HL-60 (cell line): Measurements from ENCODE around the gene CLNK.

Experiments
- DNase-seq, 2 experiments: peaks; one replicate each; pipeline ENCODE4 v3.0.0-alpha.2; 2010 to 2020; ENCODE audit warnings: low read depth in 1 of 2, low spot score in 1 of 2
- H3K27ac ChIP-seq: fragments of 250-450 bp; sonication (Bioruptor Pico); replicated peaks from 2 replicates; pipeline ENCODE4 v1.5.1; 2020; ENCODE audit warnings: mild to moderate bottlenecking, moderate library complexity
- H3K27me3 ChIP-seq: fragments of 250-450 bp; sonication (Bioruptor Pico); 2 replicates; pipeline ENCODE4 v1.5.1; 2021; ENCODE audit warnings: mild to moderate bottlenecking, moderate library complexity; ENCODE audit not compliant: insufficient read depth, poor library complexity, severe bottlenecking
- H3K4me3 ChIP-seq: replicated peaks from 2 replicates; pipeline ENCODE4 v1.5.1; 2011; ENCODE audit warnings: mild to moderate bottlenecking, control low read depth, low read length; ENCODE audit not compliant: insufficient read depth
- GABPA ChIP-seq: IDR thresholded peaks from 2 replicates; pipeline ENCODE4 v1.6.1; 2012; ENCODE audit warnings: low read depth
- POLR2AphosphoS5 ChIP-seq: IDR thresholded peaks from 2 replicates; pipeline ENCODE4 v1.6.1; 2012; ENCODE audit warnings: low read depth
- SPI1 ChIP-seq: IDR thresholded peaks from 2 replicates; pipeline ENCODE4 v1.6.1; 2012; ENCODE audit warnings: low read depth, mild to moderate bottlenecking, borderline replicate concordance
- TF ChIP-seq, protein P1 (sequence below): IDR thresholded peaks from 2 replicates; pipeline ENCODE4 v1.6.1; 2012; ENCODE audit warnings: low read depth; ENCODE audit not compliant: insufficient replicate concordance
- TF ChIP-seq, protein P2 (sequence below): IDR thresholded peaks from one replicate; pipeline ENCODE4 v1.5.1; 2011; ENCODE audit warnings: low read length, control low read depth, inconsistent platforms; ENCODE audit not compliant: insufficient read depth

Gene CLNK

DNA sequence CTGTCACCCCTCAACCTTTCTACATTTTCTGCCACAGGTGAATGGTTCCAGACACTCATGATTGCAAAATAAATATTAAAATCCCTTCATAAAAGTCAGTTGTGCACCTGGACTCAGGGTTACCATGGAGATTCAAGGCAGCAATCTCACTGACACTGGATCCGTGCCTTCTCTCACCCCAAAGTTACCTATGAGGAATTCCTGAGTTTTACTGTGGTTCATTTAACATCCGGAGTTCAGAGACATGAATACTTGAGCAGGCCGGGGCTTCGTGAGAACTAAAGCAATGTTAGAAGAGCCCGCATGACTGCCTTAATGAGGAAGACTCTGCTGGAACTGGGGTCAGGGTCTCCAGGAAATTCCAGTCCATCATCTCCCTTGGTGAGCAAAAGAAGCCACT, 12.5 kb upstream of the CLNK start:
- TF ChIP-seq, protein P1, sequence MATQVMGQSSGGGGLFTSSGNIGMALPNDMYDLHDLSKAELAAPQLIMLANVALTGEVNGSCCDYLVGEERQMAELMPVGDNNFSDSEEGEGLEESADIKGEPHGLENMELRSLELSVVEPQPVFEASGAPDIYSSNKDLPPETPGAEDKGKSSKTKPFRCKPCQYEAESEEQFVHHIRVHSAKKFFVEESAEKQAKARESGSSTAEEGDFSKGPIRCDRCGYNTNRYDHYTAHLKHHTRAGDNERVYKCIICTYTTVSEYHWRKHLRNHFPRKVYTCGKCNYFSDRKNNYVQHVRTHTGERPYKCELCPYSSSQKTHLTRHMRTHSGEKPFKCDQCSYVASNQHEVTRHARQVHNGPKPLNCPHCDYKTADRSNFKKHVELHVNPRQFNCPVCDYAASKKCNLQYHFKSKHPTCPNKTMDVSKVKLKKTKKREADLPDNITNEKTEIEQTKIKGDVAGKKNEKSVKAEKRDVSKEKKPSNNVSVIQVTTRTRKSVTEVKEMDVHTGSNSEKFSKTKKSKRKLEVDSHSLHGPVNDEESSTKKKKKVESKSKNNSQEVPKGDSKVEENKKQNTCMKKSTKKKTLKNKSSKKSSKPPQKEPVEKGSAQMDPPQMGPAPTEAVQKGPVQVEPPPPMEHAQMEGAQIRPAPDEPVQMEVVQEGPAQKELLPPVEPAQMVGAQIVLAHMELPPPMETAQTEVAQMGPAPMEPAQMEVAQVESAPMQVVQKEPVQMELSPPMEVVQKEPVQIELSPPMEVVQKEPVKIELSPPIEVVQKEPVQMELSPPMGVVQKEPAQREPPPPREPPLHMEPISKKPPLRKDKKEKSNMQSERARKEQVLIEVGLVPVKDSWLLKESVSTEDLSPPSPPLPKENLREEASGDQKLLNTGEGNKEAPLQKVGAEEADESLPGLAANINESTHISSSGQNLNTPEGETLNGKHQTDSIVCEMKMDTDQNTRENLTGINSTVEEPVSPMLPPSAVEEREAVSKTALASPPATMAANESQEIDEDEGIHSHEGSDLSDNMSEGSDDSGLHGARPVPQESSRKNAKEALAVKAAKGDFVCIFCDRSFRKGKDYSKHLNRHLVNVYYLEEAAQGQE = no peak
- no peak for TF ChIP-seq POLR2AphosphoS5
- TF ChIP-seq, protein P2, sequence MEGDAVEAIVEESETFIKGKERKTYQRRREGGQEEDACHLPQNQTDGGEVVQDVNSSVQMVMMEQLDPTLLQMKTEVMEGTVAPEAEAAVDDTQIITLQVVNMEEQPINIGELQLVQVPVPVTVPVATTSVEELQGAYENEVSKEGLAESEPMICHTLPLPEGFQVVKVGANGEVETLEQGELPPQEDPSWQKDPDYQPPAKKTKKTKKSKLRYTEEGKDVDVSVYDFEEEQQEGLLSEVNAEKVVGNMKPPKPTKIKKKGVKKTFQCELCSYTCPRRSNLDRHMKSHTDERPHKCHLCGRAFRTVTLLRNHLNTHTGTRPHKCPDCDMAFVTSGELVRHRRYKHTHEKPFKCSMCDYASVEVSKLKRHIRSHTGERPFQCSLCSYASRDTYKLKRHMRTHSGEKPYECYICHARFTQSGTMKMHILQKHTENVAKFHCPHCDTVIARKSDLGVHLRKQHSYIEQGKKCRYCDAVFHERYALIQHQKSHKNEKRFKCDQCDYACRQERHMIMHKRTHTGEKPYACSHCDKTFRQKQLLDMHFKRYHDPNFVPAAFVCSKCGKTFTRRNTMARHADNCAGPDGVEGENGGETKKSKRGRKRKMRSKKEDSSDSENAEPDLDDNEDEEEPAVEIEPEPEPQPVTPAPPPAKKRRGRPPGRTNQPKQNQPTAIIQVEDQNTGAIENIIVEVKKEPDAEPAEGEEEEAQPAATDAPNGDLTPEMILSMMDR = no peak
- TF ChIP-seq GABPA = no peak
- no peak for TF ChIP-seq SPI1
- DNase-seq = no peak
- Histone ChIP-seq H3K27ac (no peak overlapping the region), H3K4me3 (no peak overlapping the region), H3K27me3 (no peaks in the 10 kb centered on the region)

DNA sequence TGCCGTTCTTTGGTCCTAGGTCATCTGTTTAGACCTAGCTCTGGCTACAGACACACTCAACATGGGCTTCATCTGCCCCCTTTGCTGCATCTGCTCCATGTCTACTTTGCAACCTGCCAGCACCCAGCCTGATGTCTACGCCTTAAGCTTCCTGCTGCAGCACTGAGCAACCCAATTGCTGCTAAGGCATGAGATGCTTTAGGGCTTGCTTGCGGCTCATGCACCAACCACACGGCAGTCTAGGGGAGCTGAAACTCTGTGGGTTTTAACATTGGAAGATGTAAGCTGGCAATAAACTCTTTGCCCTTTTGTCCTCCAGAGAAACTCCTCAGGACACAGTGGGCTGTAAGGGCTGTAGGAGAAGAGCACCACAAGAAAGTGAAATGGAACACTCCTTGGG, 11.7 kb upstream of the CLNK start:
- TF ChIP-seq GABPA = no peak
- TF ChIP-seq, protein P2 = no peak
- no peak for TF ChIP-seq POLR2AphosphoS5
- TF ChIP-seq, protein P1 = no peak
- TF ChIP-seq SPI1 = no peak
- no peak overlapping the region for H3K27ac ChIP-seq
- H3K4me3 ChIP-seq = no peak overlapping the region
- DNase-seq = no peak
- H3K27me3 ChIP-seq = no peaks in the 10 kb centered on the region

DNA sequence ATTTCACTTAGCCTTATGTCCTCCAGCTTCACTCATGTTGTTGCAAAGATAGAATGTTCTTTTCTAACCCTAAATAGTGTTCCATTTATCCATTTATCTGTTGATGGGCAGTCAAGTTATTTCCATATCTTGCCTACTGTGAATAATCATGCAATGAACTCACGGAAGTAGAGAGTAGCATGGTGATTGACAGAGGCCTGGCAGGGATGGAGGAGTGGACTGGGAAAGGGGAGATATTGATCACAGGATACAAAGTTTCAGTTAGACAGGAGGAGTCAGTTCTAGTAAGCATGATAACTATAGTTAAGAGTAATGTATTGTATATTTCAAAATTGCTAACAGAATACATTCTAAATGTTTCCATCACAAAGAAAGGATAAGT, 10.3 kb upstream of the CLNK start:
- TF ChIP-seq SPI1 (no peak), POLR2AphosphoS5 (no peak), GABPA (no peak)
- TF ChIP-seq, protein P1 = no peak
- TF ChIP-seq, protein P2 = no peak
- no peak for DNase-seq
- Histone ChIP-seq H3K27me3 (no peaks in the 10 kb centered on the region), H3K4me3 (no peak overlapping the region), H3K27ac (no peak overlapping the region)
